Right lobe of liver (tissue), 4 donors: Measurements from ENCODE around the gene LRIT2.

Source experiments
- POLR2A ChIP-seq: fragments of 450-650 bp; IDR thresholded peaks from one replicate; pipeline ENCODE4 v1.6.1; 2017; ENCODE audit warnings: antibody characterized with exemption, mild to moderate bottlenecking
- TF ChIP-seq, protein P1 (sequence below), 4 donors: fragments of 200-600 bp in 3 of 4; fragments of 450-650 bp in 1 of 4; IDR thresholded peaks; one replicate each; pipeline versions ENCODE4 v1.5.1 to v1.8.0; 2016 to 2022; ENCODE audit warnings: antibody characterized with exemption in 4 of 4, mild to moderate bottlenecking in 2 of 4
- donor health status: DM: no; HTN: no; CAD: no.
- donor health status: DM: no; HTN: no; CAD: no.
- donor health status: DM: no; HTN: yes; CAD: no.

GRCh38 chr10:84235096-84235495, 9.8 kb upstream of the LRIT2 start:
- TF ChIP-seq, protein P1, sequence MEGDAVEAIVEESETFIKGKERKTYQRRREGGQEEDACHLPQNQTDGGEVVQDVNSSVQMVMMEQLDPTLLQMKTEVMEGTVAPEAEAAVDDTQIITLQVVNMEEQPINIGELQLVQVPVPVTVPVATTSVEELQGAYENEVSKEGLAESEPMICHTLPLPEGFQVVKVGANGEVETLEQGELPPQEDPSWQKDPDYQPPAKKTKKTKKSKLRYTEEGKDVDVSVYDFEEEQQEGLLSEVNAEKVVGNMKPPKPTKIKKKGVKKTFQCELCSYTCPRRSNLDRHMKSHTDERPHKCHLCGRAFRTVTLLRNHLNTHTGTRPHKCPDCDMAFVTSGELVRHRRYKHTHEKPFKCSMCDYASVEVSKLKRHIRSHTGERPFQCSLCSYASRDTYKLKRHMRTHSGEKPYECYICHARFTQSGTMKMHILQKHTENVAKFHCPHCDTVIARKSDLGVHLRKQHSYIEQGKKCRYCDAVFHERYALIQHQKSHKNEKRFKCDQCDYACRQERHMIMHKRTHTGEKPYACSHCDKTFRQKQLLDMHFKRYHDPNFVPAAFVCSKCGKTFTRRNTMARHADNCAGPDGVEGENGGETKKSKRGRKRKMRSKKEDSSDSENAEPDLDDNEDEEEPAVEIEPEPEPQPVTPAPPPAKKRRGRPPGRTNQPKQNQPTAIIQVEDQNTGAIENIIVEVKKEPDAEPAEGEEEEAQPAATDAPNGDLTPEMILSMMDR (IDR thresholded peaks at IDR 0.05): no peak
- no peak for TF ChIP-seq POLR2A
